ENCODE results near the gene RHBDD2.
"Not testable (repeated sequence)": the region's sequence is repeated elsewhere in the genome, so short reads cannot be mapped to it uniquely, and the experiment has no call there.

The RHBDD2 gene

DNA sequence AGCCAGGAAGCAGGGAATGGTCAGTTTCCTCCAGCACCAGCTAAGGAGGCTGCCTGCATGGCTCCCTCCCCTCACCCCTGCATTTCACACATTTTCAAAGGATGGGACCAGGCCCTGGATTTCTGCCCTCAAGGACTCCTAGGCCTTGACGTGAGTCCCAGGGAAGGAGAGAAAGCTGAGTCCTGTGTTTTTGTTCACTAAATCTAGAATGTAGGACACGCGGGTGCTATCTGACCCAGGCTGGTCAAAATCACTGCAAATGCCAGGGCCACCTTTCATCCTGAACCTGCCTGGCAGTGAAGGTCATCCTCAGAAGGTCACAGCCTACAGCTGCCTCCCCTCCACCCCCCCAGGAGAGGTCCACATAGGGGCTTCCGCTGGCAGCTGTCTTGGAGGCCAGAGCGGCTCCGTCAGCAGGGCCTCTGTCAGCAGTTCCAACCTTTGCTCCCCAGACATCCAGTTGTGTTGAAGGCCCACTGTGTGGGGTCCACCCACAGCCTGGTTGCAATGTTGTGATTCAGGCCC, 18.0 kb downstream of the RHBDD2 start:
- CTCF ChIA-PET: interaction anchor here (1.4 kb wide), 1 partner anchor 123 kb away, joined by 4 read pairs; no protein-coding TSS in a partner anchor

DNA sequence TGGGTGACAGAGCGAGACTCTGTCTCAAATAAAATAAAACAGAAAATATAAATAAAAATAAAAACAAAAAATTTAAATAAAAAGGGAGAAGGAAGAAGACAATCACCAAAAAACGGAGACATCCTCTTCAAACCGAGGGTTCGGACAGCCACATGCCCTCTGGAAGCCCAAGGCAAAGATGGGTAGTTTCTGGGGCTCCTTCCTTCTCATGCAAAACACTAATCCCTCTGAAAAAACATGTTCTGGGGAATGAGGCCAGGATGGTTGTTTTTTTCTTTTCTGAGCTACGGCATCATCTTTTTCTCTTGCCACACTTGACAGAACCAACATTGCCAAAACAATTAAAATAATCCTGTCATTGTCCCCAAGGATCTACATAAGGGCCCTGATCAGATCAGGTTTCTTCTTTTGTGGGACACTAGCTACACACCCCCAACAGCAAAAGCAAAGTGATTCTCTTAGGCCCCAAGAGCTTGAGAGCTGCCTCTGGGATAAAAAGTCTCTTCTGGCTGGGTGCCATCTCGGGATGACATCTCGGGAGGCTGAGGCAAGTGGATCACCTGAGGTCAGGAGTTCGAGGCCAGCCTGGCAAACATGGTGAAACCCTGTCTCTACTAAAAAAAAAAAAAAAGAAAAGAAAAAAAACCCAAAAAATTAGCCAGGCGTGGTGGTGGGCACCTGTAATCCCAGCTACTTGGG, 21.9 kb downstream of the RHBDD2 start:
- ChIA-PET POLR2A (interaction anchor here (0.6 kb wide), 1 partner anchor 10 kb away, joined by 4 read pairs; no protein-coding TSS in a partner anchor), CTCF (interaction anchor here (1.3 to 2.0 kb wide), 2 partner anchors 27 to 119 kb away, joined by 3 to 5 read pairs; no protein-coding TSS in a partner anchor)
- TF ChIP-seq CTCF (IDR thresholded peaks at IDR 0.05; ENCODE audit: control extremely low read depth, extremely low read depth, low read depth, missing control alignments): no peak
- no peak for DNase-seq (ENCODE audit: extremely low spot score)

More for the DNA sequence above, 18.0 kb downstream of the RHBDD2 start:
- TF ChIP-seq CTCF (IDR thresholded peaks at IDR 0.05; ENCODE audit: control extremely low read depth, extremely low read depth, low read depth, missing control alignments): no peak
- DNase-seq (ENCODE audit: extremely low spot score): no peak
- POLR2A ChIA-PET: no interaction called here

GRCh38 chr7:75905785-75906604, 27.2 kb downstream of the RHBDD2 start:
- TF ChIP-seq CTCF (IDR thresholded peaks at IDR 0.05; ENCODE audit: control extremely low read depth, extremely low read depth, low read depth, missing control alignments): no peak
- ChIA-PET CTCF (interaction anchor here (1.2 to 1.5 kb wide), 2 partner anchors 20 to 39 kb away, joined by 3 read pairs; no protein-coding TSS in a partner anchor), POLR2A (no interaction called here)
- DNase-seq (ENCODE audit: extremely low spot score): no peak

DNA sequence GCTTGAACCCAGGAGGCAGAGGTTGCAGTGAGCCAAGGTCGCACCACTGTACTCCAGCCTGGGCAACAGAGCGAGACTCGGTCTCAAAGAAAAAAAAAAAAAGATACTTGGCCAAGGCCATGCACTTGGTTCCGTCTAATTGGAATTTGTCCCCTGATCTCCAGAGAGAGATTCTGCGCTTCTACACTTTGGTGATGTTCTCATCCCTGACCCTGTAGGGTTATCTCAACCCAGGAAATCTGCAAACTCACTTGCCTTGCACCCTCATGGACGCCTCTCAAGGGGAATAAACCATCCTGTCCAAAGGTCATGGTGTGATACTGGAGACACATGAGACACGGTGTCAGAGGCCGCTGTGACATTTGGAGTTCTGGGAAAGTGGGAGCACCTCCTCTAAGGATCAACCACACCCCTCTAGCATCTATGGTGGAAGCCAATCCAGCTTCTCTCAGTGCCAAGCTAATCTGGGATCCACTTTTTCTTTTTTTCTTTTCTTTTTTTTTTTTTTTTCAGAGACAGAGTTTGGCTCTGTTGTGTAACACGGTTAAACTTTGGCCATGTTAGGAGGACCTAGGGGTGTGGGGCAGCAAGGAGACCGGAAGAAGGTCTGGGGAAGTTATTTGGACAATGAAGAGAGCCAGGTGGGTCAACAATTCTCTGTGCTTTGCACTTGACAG, 28.3 kb downstream of the RHBDD2 start:
- ChIA-PET CTCF (interaction anchor here (1.2 kb wide), 1 partner anchor 40 kb away, joined by 3 read pairs; no protein-coding TSS in a partner anchor), POLR2A (no interaction called here)
- no peak for TF ChIP-seq CTCF (IDR thresholded peaks at IDR 0.05; ENCODE audit: control extremely low read depth, extremely low read depth, low read depth, missing control alignments)
- no peak for DNase-seq (ENCODE audit: extremely low spot score)

DNA sequence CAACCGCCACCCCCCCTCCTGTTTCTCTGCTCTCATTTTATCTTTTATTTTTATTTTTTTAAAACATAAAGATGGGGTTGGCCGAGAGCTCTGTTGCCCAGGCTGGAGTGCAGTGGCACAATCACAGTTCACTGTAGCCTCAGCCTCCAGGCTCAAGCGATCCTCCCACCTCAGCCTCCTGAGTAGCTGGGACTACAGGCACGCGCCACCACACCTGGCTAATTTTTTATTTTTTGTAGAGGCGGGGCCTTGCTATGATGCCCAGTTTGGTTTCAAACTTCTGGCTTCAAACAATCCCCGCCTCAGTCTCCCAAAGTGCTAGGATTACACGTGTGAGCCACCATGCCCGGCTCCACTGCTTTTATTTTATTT, 28.8 kb downstream of the RHBDD2 start:
- POLR2A ChIA-PET; CTCF ChIA-PET; DNase-seq (ENCODE audit: extremely low spot score): not testable (repeated sequence)

DNA sequence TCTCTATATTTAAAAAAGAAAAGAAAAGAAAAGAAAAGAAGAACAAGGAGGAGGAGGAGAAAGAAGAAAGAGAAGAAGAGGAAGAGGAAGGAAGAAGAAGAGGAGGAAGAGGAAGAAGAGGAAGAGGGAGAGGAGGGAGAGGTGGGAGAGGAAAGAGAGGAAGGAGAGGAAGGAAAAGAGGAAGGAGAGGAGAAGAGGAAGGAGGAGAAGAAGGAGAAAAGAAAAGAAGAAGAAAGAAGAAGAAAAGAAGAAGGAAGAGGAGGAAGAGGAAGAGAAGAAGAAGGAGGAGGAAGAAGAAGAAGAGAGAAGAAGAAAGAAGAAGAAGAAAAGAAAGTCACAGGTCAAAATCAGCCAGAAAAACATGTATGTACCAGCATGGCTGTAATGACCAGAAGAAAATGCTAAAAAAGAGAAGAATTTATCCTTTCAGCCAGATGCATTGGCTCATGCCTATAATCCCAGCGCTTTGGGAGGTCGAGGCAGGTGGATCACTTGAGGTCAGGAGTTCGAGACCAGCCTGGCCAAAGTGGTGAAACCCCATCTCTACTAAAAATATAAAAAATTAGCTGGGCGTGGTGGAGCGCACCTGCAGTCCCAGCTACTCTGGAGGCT, 30.8 kb downstream of the RHBDD2 start:
- POLR2A ChIA-PET: no interaction called here
- CTCF ChIA-PET: no interaction called here
- no peak for DNase-seq (ENCODE audit: extremely low spot score)
- TF ChIP-seq CTCF (IDR thresholded peaks at IDR 0.05; ENCODE audit: control extremely low read depth, extremely low read depth, low read depth, missing control alignments): no peak

DNA sequence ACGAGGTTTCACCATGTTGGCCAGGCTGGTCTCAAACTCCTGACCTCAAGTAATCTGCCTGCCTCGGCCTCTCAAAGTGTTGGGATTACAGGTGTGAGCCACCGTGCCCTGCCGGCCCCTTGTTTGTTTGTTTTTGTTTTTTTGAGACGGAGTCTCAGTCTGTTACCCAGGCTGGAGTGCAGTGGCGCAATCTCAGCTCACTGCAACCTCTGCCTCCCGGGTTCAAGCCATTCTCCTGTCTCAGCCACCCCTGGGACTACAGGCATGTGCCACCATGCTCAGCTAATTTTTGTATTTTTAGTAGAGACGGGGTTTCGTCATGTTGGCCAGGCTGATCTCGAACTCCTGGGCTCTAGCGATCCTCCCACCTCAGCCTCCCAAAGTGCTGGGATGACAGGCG, 32.4 kb downstream of the RHBDD2 start:
- CTCF ChIA-PET: interaction anchor here (0.6 to 2.5 kb wide), 4 partner anchors 9 to 35 kb away, joined by 3 to 7 read pairs (median 4); no protein-coding TSS in a partner anchor

More for the DNA sequence above, 32.4 kb downstream of the RHBDD2 start:
- POLR2A ChIA-PET: interaction anchor here (0.6 to 0.7 kb wide), 2 partner anchors 11 to 20 kb away, joined by 4 read pairs; no protein-coding TSS in a partner anchor
- DNase-seq (ENCODE audit: extremely low spot score): not testable (repeated sequence)

Measured in GM10248 (cell line).